ENCODE measurements around the gene TMEM238.

DNA sequence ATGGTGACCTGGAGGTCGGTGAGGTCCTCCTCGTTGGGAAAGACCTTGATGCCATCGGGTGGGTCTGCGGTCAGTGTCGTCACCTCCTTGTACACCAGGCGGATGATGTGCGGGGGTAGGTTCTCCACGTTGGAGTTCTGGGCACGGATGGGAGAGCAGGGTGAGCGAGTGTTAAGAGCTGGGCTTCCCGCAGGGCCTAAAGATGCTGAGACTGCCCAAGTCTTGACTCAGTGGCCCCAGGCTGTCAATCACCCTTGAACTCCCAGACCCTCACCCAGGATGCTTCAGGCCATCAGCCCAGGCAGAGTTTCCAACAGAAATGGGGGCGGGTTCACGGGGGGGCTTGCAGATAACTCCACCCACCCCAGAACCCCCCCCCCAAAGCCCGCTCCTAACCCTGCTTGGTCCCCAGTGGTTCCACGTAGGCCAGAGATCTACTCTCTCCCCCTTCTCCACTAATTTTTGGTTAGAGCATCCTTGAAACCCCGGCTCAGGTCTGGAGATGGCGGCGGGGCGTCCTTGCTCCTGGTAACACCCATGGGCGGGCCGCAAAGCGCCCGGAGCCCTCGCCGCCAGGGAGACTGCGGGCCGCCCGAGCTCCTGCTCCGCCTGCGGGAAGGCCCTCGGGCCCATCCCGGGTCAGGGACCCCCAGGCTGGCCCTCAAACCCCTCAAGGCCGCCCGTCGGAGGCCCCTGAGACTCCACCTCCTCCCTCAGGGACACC, 22.9 kb upstream of the TMEM238 start:
- TF ChIP-seq EZH2phosphoT487 (IDR thresholded peaks at IDR 0.05; ENCODE audit: borderline replicate concordance, low read length): no peak
- TF ChIP-seq, protein P1, sequence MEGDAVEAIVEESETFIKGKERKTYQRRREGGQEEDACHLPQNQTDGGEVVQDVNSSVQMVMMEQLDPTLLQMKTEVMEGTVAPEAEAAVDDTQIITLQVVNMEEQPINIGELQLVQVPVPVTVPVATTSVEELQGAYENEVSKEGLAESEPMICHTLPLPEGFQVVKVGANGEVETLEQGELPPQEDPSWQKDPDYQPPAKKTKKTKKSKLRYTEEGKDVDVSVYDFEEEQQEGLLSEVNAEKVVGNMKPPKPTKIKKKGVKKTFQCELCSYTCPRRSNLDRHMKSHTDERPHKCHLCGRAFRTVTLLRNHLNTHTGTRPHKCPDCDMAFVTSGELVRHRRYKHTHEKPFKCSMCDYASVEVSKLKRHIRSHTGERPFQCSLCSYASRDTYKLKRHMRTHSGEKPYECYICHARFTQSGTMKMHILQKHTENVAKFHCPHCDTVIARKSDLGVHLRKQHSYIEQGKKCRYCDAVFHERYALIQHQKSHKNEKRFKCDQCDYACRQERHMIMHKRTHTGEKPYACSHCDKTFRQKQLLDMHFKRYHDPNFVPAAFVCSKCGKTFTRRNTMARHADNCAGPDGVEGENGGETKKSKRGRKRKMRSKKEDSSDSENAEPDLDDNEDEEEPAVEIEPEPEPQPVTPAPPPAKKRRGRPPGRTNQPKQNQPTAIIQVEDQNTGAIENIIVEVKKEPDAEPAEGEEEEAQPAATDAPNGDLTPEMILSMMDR (IDR thresholded peaks at IDR 0.05; ENCODE audit: low read depth, low read length, poor library complexity, severe bottlenecking): no peak

All from DOHH2 (cell line).